Measurements from ENCODE around the gene EPB41L3.

DNA sequence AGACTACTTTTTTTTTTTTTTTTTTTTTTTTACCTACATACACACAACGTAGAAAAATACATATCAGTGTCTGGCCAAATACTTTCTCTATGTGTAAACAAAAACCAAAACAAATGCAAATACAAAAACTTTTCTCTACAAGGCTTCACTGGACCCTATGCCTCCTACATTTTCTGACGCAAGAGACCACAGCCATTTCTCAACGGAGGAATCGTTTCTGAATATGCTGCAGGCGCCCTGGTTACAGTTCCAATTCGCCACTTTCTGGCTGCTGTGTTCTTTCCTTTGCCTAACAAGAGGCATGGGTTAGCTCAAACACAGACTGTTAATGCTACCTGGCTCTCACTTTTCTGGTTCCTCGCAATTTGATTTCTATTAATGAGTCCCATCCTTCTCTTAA, 96.4 kb downstream of the EPB41L3 start:
- TF ChIP-seq, protein P1, sequence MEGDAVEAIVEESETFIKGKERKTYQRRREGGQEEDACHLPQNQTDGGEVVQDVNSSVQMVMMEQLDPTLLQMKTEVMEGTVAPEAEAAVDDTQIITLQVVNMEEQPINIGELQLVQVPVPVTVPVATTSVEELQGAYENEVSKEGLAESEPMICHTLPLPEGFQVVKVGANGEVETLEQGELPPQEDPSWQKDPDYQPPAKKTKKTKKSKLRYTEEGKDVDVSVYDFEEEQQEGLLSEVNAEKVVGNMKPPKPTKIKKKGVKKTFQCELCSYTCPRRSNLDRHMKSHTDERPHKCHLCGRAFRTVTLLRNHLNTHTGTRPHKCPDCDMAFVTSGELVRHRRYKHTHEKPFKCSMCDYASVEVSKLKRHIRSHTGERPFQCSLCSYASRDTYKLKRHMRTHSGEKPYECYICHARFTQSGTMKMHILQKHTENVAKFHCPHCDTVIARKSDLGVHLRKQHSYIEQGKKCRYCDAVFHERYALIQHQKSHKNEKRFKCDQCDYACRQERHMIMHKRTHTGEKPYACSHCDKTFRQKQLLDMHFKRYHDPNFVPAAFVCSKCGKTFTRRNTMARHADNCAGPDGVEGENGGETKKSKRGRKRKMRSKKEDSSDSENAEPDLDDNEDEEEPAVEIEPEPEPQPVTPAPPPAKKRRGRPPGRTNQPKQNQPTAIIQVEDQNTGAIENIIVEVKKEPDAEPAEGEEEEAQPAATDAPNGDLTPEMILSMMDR (IDR thresholded peaks at IDR 0.05), result no peak
- no peak for TF ChIP-seq POLR2A (IDR thresholded peaks at IDR 0.05)
